GM21390 (cell line): Measurements from ENCODE around the gene CEACAM16.
"Not testable (repeated sequence)": the region's sequence is repeated elsewhere in the genome, so short reads cannot be mapped to it uniquely, and the experiment has no call there.

ENCODE experiments used
- ATAC-seq: cut with Tn5 transposase; IDR thresholded peaks from one replicate; pipeline ENCODE4 v1.9.1; 2021; ENCODE audit not compliant: unreplicated experiment

Gene CEACAM16

DNA sequence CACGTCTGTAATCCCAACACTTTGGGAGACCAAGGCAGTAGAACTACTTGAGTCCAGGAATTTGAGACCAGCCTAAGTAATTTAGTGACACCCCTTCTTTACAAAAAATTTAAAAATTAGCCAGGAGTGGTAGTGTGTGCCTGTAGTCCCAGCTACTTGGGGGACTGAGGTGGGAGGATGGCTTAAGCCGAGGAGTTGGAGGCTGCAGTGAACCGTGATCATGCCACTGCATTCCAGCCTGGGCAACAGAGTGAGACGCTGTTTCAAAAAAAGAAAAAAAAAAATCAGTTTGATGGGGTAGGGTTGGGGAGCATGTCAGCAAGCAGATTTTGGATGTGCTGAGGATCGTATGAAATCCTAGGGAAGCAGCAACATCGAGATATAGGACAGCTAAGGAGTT is 23.4 kb upstream of the CEACAM16 start:
- ATAC-seq: no peak

DNA sequence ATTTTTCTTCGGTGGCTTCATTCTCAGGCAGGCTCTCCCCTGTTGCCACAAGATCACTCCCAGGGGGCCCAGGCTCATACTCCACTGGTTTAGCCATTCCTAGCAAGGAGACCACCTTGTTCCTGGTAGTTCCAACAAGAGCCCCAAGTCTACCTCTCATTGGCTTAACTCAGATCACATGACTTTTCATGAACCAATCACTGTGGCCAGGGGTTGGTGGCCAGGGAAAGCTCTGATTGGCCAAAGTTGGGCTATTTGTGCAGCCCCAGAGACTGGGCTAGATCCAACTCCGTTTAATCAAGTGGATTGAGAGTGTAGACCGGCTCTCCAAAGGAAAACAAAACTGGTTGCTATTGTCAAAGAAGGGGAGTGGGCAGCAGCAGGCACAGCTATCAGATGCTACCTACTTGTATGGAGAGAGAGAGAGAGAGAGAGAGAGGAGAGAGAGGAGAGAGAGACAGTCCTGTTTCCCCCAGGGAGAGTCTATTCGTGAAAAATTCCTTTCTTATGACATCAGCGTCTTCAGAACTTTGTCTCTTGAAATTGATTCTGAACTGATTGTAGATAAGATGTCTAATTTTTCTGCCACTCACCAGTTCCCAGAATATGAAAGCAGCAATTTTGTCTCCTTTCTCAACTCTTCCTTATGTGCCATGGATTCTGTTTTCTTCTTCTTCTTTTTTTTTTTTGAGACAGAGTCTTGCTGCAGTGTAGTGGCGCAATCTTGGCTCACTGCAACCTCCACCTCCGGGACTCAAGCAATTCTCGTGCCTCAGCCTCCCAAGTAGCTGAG is 21.7 kb upstream of the CEACAM16 start:
- ATAC-seq: no peak

- no peak for ATAC-seq
These were observed 18.4 kb upstream of the CEACAM16 start for GRCh38 chr19:44680536-44680935.

- ATAC-seq: no peak
These were observed 16.8 kb upstream of the CEACAM16 start for GRCh38 chr19:44681992-44682790.

DNA sequence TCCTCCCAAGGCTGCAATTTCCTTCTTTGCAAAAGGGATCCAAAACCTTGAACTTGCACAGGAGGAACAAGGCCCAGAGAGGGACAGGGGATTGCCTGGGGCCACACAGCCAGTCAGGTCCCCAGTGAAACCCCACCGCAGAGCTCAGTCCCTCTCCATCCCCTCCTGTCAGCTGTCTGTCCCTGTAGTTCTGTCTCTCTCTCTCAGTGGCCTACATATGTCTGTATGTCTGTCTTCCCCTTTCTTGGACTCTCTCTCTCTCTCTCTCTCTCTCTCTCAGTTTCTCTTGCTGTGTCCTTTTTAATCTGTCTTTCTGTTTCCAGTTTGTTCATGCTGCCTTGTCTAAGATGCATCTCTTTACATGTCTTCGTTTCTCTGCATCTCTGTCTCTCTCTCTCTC is 16.1 kb upstream of the CEACAM16 start:
- no peak for ATAC-seq

DNA sequence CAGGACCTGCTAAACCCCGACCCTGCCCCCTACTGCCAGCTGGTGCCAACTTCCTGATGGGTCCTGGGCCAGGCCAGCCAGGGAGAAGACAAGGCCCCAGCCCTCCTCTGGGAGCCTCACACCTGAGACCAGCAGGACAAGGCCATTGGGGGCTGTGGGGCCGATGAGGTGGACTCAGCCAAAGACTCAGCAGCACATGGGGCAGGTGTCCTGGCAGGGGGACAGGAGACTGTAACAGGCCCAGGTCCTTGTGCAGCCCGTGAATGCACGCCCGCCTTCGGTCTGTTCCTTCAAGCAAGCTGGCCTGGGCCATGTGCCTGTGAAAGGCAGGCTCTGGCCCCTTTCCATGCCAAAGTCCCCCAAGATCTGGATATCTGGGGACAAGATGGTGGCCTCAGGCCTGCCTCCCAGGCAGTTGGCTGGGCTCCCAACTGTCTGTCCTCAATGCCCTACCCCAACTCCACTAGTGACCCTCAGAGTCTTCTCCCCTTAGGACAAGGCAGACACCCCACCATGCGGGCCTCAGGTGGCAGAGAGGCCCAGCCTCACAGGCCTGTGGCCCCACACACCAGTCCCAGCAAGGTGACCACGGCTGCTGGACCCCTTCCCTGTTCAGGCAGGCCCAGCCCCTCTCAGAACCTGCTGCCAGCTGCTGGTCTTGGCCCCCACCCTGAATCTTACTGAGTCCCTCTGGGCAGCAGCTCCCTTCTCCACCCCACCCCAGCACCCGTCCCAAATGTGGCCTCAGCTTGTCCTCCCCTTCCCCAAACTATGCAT is 15.3 kb upstream of the CEACAM16 start:
- ATAC-seq: no peak

GRCh38 chr19:44684396-44684795 is 14.6 kb upstream of the CEACAM16 start:
- not testable (repeated sequence) for ATAC-seq

GRCh38 chr19:44684892-44685863 is 13.8 kb upstream of the CEACAM16 start:
- ATAC-seq: no peak

DNA sequence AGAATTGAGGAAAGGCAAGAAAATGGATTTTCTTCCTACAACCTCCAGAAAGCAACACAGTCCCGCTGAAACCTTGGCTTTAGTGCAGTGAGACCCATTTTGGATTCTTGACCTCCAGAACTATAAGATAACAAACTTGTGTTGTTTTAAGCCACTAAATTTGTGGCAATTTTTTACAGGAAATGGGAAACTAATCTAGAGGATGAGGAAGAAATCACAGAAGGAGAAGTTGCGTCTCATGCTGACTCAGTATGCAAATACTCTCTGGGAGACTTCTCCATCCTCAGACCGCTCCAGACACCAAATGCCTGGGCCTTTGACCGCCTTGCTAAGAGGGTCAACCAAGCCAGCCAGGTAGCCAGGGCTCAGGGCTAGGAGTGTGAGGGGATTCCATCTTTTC is 13.1 kb upstream of the CEACAM16 start:
- no peak for ATAC-seq

DNA sequence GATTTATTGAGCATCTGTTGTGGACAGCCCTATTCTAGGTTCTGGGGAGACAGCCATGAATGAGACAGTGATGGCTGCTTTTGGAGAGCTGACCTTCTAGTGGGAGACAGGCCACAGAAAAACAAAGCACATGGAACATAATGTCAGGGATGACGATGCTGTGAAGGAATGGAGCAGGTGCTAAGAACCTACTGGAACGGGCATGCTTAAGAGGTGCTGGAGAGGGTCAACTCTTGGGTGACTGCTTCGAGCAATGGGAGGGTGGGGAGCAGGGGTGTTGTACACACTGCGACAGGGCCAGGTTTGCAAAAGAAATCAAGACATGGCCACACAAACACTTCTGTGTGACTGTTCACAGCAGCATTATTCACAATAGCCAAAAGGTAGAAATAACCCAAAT is 12.1 kb upstream of the CEACAM16 start:
- ATAC-seq: no peak

DNA sequence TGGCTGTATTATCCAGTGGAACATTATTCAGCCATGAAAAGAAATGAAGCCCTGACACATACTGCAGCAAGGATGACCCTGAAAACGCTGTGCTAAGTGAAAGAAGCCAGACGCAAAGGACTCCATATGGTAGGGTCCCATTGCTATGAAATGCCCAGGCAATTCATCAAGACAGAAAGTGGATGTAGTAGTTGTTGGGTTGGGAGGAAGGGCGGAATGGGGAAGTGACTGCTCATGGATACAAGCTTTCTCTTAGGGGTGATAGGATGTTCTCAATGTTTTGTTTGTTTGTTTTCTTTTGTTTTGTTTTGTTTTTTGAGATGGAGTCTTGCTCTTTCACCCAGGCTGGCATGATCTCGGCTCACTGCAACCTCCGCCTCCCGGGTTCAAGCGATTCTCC is 11.1 kb upstream of the CEACAM16 start:
- no peak for ATAC-seq

DNA sequence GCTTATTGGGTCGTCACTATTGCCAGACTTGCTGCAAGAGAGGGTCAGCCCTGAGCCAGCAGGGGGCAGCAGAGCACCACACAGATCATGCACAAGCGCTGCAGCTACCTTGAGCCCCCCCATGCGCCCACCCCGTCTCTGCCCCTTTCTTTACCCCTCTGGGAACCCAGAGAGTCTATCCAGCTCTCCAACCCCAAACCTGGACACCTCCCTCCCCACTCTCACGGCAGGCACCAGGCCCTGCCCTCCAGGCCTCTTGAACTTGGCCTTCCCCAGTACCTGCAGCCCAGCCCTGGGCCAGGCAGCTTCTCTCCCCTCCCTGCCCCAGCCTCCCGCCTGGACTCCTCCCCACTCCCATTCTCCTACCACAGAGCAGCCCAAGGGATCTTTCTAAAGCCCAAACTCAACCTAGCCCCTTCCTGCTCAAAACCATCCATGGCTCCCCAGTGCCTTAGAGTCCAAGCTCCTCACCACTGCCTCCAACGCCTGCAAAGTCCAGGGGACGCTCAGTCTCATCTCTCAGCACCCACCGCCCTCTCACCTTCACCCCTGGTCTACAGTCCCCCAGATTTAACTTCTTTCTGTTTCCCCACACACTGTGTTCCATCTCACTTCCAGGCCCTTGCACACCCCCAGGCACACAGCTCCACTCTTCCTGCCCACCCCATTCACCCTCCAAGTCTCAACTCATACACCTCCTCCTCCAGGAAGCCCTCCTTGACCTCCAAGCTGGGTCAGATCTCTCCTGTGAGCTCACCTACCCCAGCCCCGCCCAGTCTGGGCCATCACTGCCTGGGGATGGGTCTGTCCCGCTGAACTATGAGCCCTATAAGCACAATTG is 9.4 kb upstream of the CEACAM16 start:
- no peak for ATAC-seq

- no peak for ATAC-seq
These were observed 8.9 kb upstream of the CEACAM16 start for GRCh38 chr19:44690131-44690440.

DNA sequence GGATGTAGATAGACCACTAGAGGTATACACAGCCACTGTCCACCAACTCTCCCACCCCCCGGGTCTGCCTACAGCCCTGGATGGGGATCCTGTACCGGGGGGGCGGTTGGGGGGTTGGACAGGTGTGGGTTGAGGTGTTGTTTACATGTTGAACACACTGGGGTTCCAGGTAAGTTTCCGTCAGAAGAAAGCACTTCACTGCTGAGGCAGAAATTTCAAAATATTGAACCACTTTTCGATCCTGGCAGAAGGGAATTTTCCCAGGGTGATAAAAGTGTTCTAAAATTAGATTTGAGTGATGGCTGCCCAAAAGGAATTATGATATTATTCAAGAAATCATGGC is 6.6 kb upstream of the CEACAM16 start:
- ATAC-seq: no peak

GRCh38 chr19:44694184-44694579 is 4.8 kb upstream of the CEACAM16 start:
- no peak for ATAC-seq

DNA sequence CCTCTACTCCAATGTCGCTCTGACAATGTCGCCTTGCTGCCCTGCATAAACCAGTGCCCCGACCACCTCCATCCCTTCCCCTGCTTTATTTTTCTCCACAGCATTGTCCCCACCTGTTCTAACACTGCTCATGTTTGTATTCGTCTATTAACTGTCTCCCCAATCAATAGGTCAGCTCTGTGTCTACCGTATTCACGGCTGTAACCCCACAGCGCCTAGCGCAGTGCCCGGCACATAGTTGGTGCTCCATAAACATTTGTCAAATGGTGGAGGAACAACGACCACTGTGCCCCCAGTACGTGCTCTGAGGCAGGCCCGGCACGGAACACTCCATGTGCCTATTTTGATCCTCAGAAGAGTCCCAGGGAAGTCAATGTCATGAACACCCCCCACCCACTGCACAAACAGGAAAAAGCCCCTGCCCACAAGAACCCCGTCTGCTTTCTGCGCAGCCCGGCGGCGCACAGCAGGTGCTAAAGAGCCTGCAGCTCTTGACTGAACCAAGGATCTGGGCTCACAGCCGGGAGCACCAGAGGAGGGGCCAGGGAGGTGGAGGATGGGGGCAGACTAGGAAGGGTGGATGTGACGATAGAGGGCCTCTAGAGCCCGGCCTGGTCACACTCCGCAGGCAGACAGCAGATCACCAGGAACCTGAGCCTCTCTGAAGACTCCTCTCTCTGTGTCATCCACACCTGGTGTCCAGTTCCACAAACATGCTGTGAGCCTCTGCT is 1.8 kb upstream of the CEACAM16 start:
- ATAC-seq: no peak

DNA sequence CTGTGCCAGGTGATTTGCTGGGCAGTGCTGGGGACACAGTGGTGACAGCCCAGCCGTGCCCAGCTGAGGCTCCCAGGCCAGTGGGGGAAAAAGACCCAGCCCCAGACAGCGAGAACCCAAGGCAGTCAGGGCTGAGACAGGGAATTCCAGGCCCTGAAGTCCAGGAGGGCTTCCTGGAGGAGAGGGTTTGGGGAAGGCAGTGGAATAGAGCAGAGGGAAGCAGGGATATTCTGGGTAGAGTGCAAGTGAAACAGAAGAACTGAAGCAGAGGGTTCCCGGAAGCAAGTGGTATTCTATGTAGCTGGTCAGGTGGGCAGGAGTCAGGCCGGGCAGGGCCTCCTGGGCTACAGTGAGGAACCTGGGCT is 1.3 kb upstream of the CEACAM16 start:
- ATAC-seq: no peak

DNA sequence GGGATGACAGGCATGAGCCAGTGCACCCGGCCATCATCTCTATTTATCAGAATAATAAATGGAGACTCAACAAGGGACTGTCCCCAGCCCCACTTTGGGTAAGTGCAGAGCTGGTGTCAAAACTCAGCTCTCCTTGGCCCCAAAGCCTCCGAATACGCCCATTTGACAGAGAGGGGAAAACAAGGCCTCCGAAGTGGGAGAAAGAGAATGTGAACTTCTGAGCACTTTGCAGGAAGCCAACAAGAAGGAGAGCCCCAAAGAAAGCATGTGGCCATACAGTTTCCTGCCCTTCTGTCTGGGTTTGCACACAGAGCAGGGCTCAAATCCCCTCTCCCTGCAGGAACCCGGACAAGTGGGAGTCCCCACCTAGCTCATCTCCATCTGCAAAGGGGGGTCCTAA is 1.6 kb downstream of the CEACAM16 start:
- ATAC-seq: no peak

- ATAC-seq: no peak
These were observed 2.3 kb downstream of the CEACAM16 start for GRCh38 chr19:44701228-44701627.
